ENCODE results near the gene RPL27. TPM values are rescaled to one million over a fixed set of nuclear protein-coding genes. Genes with fewer than 3 reads are reported as not detected.
A peak's percentile ranks its signal among the peaks of the same experiment; 100 is the strongest.

The RPL27 gene
- total and polyA plus RNA-seq, 2 of the 13 experiments (the other 11 are each of a cell fraction or from before 2014, with no cell fraction given): 1,585 to 5,840 TPM

DNA sequence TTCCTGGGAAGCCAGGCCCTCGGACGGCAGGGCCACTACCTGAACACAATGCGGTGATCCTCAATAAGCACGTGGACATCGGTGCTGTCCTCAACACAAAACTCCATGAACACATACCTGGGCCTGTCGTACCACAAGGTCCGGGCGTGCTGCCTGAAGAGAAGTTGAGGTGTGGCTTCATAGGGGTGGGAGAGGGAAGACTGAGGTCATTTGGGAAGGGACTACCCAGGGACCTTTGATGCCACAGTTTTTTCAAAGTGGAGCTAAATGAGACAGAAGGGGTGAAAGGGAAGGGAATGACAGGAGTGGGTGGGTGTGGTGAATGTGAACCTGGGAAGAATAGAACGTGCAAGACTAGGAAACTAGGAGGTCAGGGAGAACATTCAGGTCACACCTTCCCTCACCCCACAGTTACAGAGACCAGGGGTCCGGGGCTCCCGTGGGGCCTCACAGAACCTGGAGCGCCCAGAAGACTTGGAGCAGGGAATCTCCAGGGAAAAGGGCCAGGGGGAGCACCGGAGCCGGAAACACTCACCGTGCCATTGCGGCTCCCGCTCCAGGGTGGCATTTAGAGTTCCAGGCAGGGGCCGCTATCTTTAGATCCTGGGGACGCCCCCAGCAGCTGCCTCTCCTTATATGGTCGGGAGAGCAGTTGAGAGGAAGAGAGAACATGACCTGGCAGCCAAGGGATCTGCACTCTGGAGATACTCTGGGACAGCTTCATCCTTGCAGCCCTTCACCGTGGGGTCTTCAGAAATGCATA lies 18.5 kb upstream of the RPL27 start, which contains the start of gene PTGES3L (continued):
- TF ChIP-seq ZFYVE20 (CRISPR knock-in tag; IDR thresholded peaks at IDR 0.05; ENCODE audit: borderline replicate concordance, low read depth): no peak
- TF ChIP-seq NCOR1 (IDR thresholded peaks at IDR 0.05; ENCODE audit: borderline replicate concordance, low read length): no peak
- TF ChIP-seq THAP11 (CRISPR knock-in tag; IDR thresholded peaks at IDR 0.05): no peak
- TF ChIP-seq GTF2F1 (IDR thresholded peaks at IDR 0.05; ENCODE audit: low read length): no peak
- TF ChIP-seq, protein P1, sequence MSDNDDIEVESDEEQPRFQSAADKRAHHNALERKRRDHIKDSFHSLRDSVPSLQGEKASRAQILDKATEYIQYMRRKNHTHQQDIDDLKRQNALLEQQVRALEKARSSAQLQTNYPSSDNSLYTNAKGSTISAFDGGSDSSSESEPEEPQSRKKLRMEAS (IDR thresholded peaks at IDR 0.05): peak; percentile 27; the same call in 1 of the 2 replicates
- TF ChIP-seq, protein P2, sequence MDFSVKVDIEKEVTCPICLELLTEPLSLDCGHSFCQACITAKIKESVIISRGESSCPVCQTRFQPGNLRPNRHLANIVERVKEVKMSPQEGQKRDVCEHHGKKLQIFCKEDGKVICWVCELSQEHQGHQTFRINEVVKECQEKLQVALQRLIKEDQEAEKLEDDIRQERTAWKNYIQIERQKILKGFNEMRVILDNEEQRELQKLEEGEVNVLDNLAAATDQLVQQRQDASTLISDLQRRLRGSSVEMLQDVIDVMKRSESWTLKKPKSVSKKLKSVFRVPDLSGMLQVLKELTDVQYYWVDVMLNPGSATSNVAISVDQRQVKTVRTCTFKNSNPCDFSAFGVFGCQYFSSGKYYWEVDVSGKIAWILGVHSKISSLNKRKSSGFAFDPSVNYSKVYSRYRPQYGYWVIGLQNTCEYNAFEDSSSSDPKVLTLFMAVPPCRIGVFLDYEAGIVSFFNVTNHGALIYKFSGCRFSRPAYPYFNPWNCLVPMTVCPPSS (IDR thresholded peaks at IDR 0.05): no peak
- TF ChIP-seq, protein P3, sequence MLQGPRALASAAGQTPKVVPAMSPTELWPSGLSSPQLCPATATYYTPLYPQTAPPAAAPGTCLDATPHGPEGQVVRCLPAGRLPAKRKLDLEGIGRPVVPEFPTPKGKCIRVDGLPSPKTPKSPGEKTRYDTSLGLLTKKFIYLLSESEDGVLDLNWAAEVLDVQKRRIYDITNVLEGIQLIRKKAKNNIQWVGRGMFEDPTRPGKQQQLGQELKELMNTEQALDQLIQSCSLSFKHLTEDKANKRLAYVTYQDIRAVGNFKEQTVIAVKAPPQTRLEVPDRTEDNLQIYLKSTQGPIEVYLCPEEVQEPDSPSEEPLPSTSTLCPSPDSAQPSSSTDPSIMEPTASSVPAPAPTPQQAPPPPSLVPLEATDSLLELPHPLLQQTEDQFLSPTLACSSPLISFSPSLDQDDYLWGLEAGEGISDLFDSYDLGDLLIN (CRISPR knock-in tag; IDR thresholded peaks at IDR 0.05; ENCODE audit: borderline replicate concordance): 0 out of 2 replicates have a peak, but pooled peaks have one; percentile 10
- TF ChIP-seq, protein P4, sequence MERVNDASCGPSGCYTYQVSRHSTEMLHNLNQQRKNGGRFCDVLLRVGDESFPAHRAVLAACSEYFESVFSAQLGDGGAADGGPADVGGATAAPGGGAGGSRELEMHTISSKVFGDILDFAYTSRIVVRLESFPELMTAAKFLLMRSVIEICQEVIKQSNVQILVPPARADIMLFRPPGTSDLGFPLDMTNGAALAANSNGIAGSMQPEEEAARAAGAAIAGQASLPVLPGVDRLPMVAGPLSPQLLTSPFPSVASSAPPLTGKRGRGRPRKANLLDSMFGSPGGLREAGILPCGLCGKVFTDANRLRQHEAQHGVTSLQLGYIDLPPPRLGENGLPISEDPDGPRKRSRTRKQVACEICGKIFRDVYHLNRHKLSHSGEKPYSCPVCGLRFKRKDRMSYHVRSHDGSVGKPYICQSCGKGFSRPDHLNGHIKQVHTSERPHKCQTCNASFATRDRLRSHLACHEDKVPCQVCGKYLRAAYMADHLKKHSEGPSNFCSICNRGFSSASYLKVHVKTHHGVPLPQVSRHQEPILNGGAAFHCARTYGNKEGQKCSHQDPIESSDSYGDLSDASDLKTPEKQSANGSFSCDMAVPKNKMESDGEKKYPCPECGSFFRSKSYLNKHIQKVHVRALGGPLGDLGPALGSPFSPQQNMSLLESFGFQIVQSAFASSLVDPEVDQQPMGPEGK (CRISPR knock-in tag; IDR thresholded peaks at IDR 0.05): peak; percentile 85
- no peak for TF ChIP-seq ATF7 (IDR thresholded peaks at IDR 0.05)
- no peak for TF ChIP-seq ATF7 (CRISPR knock-in tag; IDR thresholded peaks at IDR 0.05)
- TF ChIP-seq ZNF263 (CRISPR knock-in tag; IDR thresholded peaks at IDR 0.05): peak; percentile 94
- no peak for TF ChIP-seq TCF7L2 (IDR thresholded peaks at IDR 0.05; ENCODE audit: low read depth, low read length)
- peak; percentile 51 to 57; a peak in 2 of 4 replicates for TF ChIP-seq POLR2A (IDR thresholded peaks at IDR 0.05; ENCODE audit: insufficient read depth in 1 of 2, low read depth in 2 of 2, low read length in 2 of 2)
- TF ChIP-seq REPIN1 (CRISPR knock-in tag; IDR thresholded peaks at IDR 0.05; ENCODE audit: borderline replicate concordance, low read depth): no peak
- TF ChIP-seq NRL (CRISPR knock-in tag; IDR thresholded peaks at IDR 0.05; ENCODE audit: borderline replicate concordance): peak; percentile 62
- TF ChIP-seq, protein P5, sequence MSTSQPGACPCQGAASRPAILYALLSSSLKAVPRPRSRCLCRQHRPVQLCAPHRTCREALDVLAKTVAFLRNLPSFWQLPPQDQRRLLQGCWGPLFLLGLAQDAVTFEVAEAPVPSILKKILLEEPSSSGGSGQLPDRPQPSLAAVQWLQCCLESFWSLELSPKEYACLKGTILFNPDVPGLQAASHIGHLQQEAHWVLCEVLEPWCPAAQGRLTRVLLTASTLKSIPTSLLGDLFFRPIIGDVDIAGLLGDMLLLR (CRISPR knock-in tag; IDR thresholded peaks at IDR 0.05): no peak; the same call in 1 of the 2 replicates
- no peak for TF ChIP-seq ZNF543 (CRISPR knock-in tag; IDR thresholded peaks at IDR 0.05)
- TF ChIP-seq, protein P6, sequence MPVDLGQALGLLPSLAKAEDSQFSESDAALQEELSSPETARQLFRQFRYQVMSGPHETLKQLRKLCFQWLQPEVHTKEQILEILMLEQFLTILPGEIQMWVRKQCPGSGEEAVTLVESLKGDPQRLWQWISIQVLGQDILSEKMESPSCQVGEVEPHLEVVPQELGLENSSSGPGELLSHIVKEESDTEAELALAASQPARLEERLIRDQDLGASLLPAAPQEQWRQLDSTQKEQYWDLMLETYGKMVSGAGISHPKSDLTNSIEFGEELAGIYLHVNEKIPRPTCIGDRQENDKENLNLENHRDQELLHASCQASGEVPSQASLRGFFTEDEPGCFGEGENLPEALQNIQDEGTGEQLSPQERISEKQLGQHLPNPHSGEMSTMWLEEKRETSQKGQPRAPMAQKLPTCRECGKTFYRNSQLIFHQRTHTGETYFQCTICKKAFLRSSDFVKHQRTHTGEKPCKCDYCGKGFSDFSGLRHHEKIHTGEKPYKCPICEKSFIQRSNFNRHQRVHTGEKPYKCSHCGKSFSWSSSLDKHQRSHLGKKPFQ (CRISPR knock-in tag; IDR thresholded peaks at IDR 0.05; ENCODE audit: insufficient replicate concordance): peak; percentile 87
- TF ChIP-seq, protein P7, sequence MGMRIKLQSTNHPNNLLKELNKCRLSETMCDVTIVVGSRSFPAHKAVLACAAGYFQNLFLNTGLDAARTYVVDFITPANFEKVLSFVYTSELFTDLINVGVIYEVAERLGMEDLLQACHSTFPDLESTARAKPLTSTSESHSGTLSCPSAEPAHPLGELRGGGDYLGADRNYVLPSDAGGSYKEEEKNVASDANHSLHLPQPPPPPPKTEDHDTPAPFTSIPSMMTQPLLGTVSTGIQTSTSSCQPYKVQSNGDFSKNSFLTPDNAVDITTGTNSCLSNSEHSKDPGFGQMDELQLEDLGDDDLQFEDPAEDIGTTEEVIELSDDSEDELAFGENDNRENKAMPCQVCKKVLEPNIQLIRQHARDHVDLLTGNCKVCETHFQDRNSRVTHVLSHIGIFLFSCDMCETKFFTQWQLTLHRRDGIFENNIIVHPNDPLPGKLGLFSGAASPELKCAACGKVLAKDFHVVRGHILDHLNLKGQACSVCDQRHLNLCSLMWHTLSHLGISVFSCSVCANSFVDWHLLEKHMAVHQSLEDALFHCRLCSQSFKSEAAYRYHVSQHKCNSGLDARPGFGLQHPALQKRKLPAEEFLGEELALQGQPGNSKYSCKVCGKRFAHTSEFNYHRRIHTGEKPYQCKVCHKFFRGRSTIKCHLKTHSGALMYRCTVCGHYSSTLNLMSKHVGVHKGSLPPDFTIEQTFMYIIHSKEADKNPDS (CRISPR knock-in tag; IDR thresholded peaks at IDR 0.05): no peak
- no peak for TF ChIP-seq CBX2 (IDR thresholded peaks at IDR 0.05; ENCODE audit: low read depth, low read length)
- no peak for TF ChIP-seq CBX2 (CRISPR knock-in tag; IDR thresholded peaks at IDR 0.05; ENCODE audit: low read depth)

Measured in HepG2 (cell line).